Mesendoderm (in vitro differentiated cells): ENCODE measurements around the gene ANKRD13D. TPM values are rescaled to one million over a fixed set of nuclear protein-coding genes. Genes with fewer than 3 reads are reported as not detected.

Experiments used
- DNase-seq: peaks from one replicate; pipeline ENCODE4 v3.0.0; 2013
- H2AK5ac ChIP-seq: 2 replicates; pipeline ENCODE4 v1.6.1; 2013; ENCODE audit warnings: low read length, inconsistent platforms
- H2BK120ac ChIP-seq: 2 replicates; pipeline ENCODE4 v1.6.1; 2013; ENCODE audit warnings: low read depth, mild to moderate bottlenecking, low read length, moderate library complexity, mixed read lengths
- H2BK15ac ChIP-seq: replicated peaks from 2 replicates; pipeline ENCODE4 v1.6.1; 2013; ENCODE audit warnings: low read depth, mild to moderate bottlenecking, moderate library complexity
- H2BK5ac ChIP-seq: 2 replicates; pipeline ENCODE4 v1.6.1; 2013; ENCODE audit warnings: low read length, inconsistent platforms
- H3K18ac ChIP-seq: 2 replicates; pipeline ENCODE4 v1.6.1; 2013; ENCODE audit warnings: mild to moderate bottlenecking, low read length, mixed read lengths
- H3K23ac ChIP-seq: one replicate; pipeline ENCODE4 v1.6.1; 2013; ENCODE audit warnings: low read length
- H3K27ac ChIP-seq: 2 replicates; pipeline ENCODE4 v1.5.1; 2013; ENCODE audit warnings: low read depth, mild to moderate bottlenecking, inconsistent platforms, low read length, moderate library complexity
- H3K27me3 ChIP-seq: 2 replicates; pipeline ENCODE4 v1.6.1; 2013; ENCODE audit warnings: low read length, control low read depth, mild to moderate bottlenecking, inconsistent platforms; ENCODE audit not compliant: insufficient read depth, poor library complexity
- H3K36me3 ChIP-seq: 2 replicates; pipeline ENCODE4 v1.6.1; 2013; ENCODE audit warnings: low read length, inconsistent platforms; ENCODE audit not compliant: control insufficient read depth, insufficient read depth
- H3K4ac ChIP-seq: one replicate; pipeline ENCODE4 v1.6.1; 2013; ENCODE audit warnings: low read depth, mild to moderate bottlenecking, low read length, moderate library complexity
- H3K4me1 ChIP-seq: 2 replicates; pipeline ENCODE4 v1.6.1; 2013; ENCODE audit warnings: low read depth, low read length, inconsistent platforms; ENCODE audit not compliant: control insufficient read depth
- H3K4me2 ChIP-seq: 2 replicates; pipeline ENCODE4 v1.6.1; 2013; ENCODE audit warnings: low read length
- H3K4me3 ChIP-seq: 2 replicates; pipeline ENCODE4 v1.5.1; 2013; ENCODE audit warnings: mild to moderate bottlenecking, low read length
- H3K56ac ChIP-seq: one replicate; pipeline ENCODE4 v1.6.1; 2013; ENCODE audit warnings: low read length
- H3K79me1 ChIP-seq: 2 replicates; pipeline ENCODE4 v1.6.1; 2013; ENCODE audit warnings: low read length, inconsistent platforms
- H3K79me2 ChIP-seq: 2 replicates; pipeline ENCODE4 v1.6.1; 2013; ENCODE audit warnings: mild to moderate bottlenecking, low read length; ENCODE audit not compliant: control insufficient read depth, insufficient read depth
- H3K9ac ChIP-seq: 2 replicates; pipeline ENCODE4 v1.6.1; 2013; ENCODE audit warnings: low read length, inconsistent platforms
- H4K5ac ChIP-seq: one replicate; pipeline ENCODE4 v1.6.1; 2013; ENCODE audit warnings: low read length
- H4K8ac ChIP-seq: one replicate; pipeline ENCODE4 v1.6.1; 2013; ENCODE audit warnings: low read depth, mild to moderate bottlenecking, control low read depth, low read length, moderate library complexity
- WGBS: extraction: QIAGEN DNeasy Blood & Tissue Kit; methylation state at CpG from one replicate; pipeline ENCODE4 v1.1.7; 2013; ENCODE audit warnings: low lambda C conversion rate, missing lambda C conversion rate; ENCODE audit not compliant: insufficient coverage; ENCODE audit errors: extremely low coverage; 5-methylcytosine and 5-hydroxymethylcytosine counted together
- polyA plus RNA-seq, 2 experiments: library from polyadenylated mRNA; stranded (reverse); fragments of 200-250 nt; gene quantifications; one replicate each; pipeline ENCODE4 v1.2.3, GENCODE V29; 2013

The ANKRD13D gene
- 11.0 TPM for polyA plus RNA-seq (2013, experiment 1 of 2)
- 12.5 TPM for polyA plus RNA-seq (2013, experiment 2 of 2)

DNA sequence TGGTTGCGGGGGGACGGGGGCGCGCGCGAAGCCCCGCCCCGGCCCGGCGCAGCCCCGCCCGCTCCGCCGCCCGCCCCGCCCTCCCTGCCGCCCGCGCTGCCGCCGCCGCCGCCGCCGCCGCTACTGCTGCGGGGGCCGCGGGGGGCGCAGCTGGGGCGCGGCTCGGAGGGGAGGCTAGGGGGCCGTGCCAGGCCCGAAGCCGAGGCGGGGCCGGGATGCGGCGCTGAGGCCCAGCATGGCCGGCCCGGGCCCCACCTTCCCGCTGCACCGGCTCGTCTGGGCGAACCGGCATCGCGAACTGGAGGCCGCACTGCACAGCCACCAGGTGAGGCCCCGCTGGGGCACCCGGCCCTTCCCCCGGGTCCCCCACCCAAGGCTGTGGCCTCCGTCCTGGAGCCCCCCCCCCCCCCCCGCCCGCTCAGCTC lies at the start of gene ANKRD13D:
ANKRD13D (plus strand) TSS at position 78 of the 425 bp plus-strand sequence; CDS start at position 236, 158 bp downstream.
- WGBS = no CpG with 5 or more reads among the region's 56 CpGs

DNA sequence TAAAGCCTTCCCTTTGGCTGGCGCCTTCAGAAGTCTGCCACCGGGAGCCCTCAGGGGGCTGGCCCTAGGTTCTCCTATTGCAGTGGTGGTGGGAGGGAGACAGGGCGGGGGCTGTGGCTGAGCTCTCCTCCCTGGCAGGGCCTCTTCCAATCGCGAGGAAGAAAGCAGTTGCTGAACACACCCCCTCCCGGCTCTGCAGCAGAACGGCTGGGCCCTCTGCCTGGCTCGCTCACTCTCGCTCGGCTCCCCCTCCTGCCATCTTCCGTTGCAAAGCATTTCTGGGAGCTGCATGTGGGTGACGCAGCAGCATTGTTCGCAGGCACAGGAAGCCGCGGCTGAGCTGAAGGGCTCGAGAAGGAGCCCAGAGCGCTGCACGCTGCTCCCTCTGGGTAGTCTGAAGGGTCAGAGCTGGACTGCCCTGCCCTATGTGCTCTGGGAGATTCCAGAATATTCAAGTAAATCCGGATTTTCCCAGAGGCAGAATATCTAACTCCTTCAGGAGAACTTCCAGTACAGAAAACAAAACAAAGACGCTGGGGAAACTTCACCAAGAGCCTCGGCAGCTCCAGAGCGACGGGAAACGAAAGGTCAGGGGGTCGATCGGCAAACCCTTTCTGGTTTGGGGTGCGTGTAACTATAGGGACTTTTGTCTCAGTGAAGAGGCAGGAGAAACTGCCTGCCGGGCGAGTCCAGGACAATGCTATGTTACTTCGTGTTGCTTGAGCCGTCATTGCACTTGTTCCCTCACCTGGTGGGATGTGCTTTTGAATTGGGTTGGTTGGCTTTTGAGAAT lies 49.1 kb upstream of the ANKRD13D start:
- H3K4me1 ChIP-seq = peaks cover 7% of the 10 kb centered on the region
- H4K5ac ChIP-seq = no peak overlapping the region
- no peak overlapping the region for H4K8ac ChIP-seq
- peak; percentile 100 for DNase-seq
- H3K27me3 ChIP-seq = no peaks in the 10 kb centered on the region
- peak overlapping the region; percentile 48 for H3K23ac ChIP-seq
- peaks cover 37% of the 10 kb centered on the region for H3K79me2 ChIP-seq
- H3K36me3 ChIP-seq = peaks cover 4% of the 10 kb centered on the region
- H3K4ac ChIP-seq = peak overlapping the region; percentile 92
- peak overlapping the region; percentile 71 for H2BK5ac ChIP-seq
- H3K79me1 ChIP-seq = peaks cover 14% of the 10 kb centered on the region
- H2AK5ac ChIP-seq = peak overlapping the region; percentile 64
- H2BK15ac ChIP-seq = no peak overlapping the region
- peak overlapping the region; percentile 41 for H3K4me2 ChIP-seq
- peak overlapping the region; percentile 95 for H3K9ac ChIP-seq
- peak overlapping the region; percentile 63 for H2BK120ac ChIP-seq
- no CpG with 5 or more reads among the region's 31 CpGs for WGBS
- H3K4me3 ChIP-seq = peak overlapping the region; percentile 99
- H3K56ac ChIP-seq = peak overlapping the region; percentile 97
- peak overlapping the region; percentile 75 for H3K27ac ChIP-seq
- H3K18ac ChIP-seq = peak overlapping the region; percentile 80

More for the DNA sequence above, at the start of gene ANKRD13D:
- Histone ChIP-seq H4K8ac (no peak within 1 kb of the TSS), H3K79me1 (peaks cover 8% of the 10 kb centered on the region), H3K56ac (peak within 1 kb of the TSS; percentile 98), H2BK120ac (no peak within 1 kb of the TSS), H3K27ac (peak within 1 kb of the TSS; percentile 88), H3K4ac (peak within 1 kb of the TSS; percentile 90), H2AK5ac (peak within 1 kb of the TSS; percentile 91), H2BK15ac (no peak within 1 kb of the TSS), H4K5ac (peak within 1 kb of the TSS; percentile 33), H3K4me2 (peak within 1 kb of the TSS; percentile 96), H2BK5ac (peak within 1 kb of the TSS; percentile 69), H3K18ac (peak within 1 kb of the TSS; percentile 85), H3K9ac (peak within 1 kb of the TSS; percentile 98), H3K27me3 (no peaks in the 10 kb centered on the region), H3K36me3 (peaks cover 4% of the 10 kb centered on the region), H3K23ac (peak within 1 kb of the TSS; percentile 94), H3K4me3 (peak within 1 kb of the TSS; percentile 64), H3K79me2 (no peaks in the 10 kb centered on the region), H3K4me1 (peaks cover 5% of the 10 kb centered on the region)
- no peak for DNase-seq

DNA sequence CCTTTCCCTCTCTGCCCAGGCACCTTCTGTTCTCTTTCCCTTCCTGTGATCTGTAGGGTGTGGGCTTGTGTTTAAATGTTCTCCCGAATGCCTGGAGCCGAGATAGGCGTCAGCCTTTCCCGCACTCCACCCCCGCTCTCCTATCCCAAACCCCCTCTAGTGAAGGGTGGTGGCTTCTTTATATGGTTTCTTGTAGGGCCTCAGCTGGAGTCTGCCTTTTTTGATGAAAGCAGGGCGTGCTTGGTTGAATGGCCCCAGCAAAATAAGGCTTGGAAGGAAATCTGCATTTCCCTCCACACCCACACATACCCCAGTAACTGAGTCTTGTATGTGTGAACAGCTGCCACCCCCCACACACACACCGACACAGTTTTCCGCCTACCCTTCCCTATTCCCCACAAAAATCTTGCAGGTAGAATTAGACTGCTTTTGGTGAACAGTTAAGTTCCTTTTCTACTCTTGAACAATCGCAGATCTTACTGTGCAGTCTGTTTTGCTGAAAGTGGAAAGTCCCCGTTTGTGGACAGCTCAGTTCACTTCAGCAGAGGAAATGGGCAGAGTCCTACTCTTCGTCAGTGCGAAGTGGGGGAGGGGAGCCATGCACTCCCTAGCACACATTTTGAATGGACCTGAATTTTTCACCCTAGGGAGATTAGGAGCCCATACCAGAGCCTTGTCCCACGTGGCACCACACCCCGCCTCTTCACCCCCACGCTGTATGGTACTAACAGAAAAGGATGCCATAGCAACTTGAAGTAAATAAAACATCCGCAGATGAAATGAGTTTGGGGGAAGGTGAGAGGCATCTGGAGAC lies 48.3 kb upstream of the ANKRD13D start:
- peak overlapping the region; percentile 71 for H2BK5ac ChIP-seq
- peaks cover 17% of the 10 kb centered on the region for H3K79me1 ChIP-seq
- H3K4me3 ChIP-seq = peak overlapping the region; percentile 99
- H2BK120ac ChIP-seq = peak overlapping the region; percentile 63
- peak overlapping the region; percentile 75 for H3K27ac ChIP-seq
- peak; percentile 92 for DNase-seq
- no peak overlapping the region for H2BK15ac ChIP-seq
- H3K36me3 ChIP-seq = peaks cover 8% of the 10 kb centered on the region
- H3K27me3 ChIP-seq = no peaks in the 10 kb centered on the region
- H4K5ac ChIP-seq = no peak overlapping the region
- H4K8ac ChIP-seq = no peak overlapping the region
- H3K4ac ChIP-seq = peak overlapping the region; percentile 59
- peak overlapping the region; percentile 64 for H2AK5ac ChIP-seq
- H3K9ac ChIP-seq = peak overlapping the region; percentile 95
- WGBS = no CpG with 5 or more reads among the region's 16 CpGs
- H3K23ac ChIP-seq = peak overlapping the region; percentile 48
- H3K4me2 ChIP-seq = peak overlapping the region; percentile 41
- peak overlapping the region; percentile 97 for H3K56ac ChIP-seq
- peak overlapping the region; percentile 71 for H3K18ac ChIP-seq
- H3K4me1 ChIP-seq = peaks cover 7% of the 10 kb centered on the region
- H3K79me2 ChIP-seq = peaks cover 37% of the 10 kb centered on the region

DNA sequence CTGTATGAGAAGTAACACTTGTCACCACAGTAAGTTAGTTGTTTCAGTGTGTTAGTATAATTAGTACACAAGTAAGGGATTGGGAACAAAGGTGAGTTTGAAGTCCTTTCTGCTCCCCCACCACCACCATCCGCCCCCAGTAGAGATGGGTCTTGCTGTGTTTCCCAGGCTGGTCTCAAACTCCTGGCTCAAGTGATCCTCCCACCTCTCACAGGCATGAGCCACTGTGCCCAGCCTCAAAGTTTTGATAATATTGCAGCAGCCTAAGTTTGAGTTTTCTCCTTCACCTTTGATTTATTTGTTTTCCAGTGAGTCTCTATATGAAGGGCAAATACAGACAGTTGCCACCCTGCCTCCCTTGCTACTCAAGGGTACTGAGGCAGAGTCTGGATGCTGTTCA lies 46.6 kb upstream of the ANKRD13D start:
- H2BK120ac ChIP-seq = no peak overlapping the region
- H2BK15ac ChIP-seq = no peak overlapping the region
- H3K36me3 ChIP-seq = peaks cover 14% of the 10 kb centered on the region
- H3K9ac ChIP-seq = no peak overlapping the region
- H3K4ac ChIP-seq = no peak overlapping the region
- DNase-seq = no peak
- H3K4me2 ChIP-seq = no peak overlapping the region
- no peak overlapping the region for H4K5ac ChIP-seq
- no peaks in the 10 kb centered on the region for H3K27me3 ChIP-seq
- H3K79me1 ChIP-seq = peaks cover 19% of the 10 kb centered on the region
- H2AK5ac ChIP-seq = no peak overlapping the region
- peaks cover 37% of the 10 kb centered on the region for H3K79me2 ChIP-seq
- no peak overlapping the region for H3K18ac ChIP-seq
- no peak overlapping the region for H2BK5ac ChIP-seq
- peaks cover 7% of the 10 kb centered on the region for H3K4me1 ChIP-seq
- no CpG with 5 or more reads among the region's 1 CpG for WGBS
- H4K8ac ChIP-seq = no peak overlapping the region
- H3K27ac ChIP-seq = no peak overlapping the region
- no peak overlapping the region for H3K56ac ChIP-seq
- H3K4me3 ChIP-seq = no peak overlapping the region
- H3K23ac ChIP-seq = no peak overlapping the region

DNA sequence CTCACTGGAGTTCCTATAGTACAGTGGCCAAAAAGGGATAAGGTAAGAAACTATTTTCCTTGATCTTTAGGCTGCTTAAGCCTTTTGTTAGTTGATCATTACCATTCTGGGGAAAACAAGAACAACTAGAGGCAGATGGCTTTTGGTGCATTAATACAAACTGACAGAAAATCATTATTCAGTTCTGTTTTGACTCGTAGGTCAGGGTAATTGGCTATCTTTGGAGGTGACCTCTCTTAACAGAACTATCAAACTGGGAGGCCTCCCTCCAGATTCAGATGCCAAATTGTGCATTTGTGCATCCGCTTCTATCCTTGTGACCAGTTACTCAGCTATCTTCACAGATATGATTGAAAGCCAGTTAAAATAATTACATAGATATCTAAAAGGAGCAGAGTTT lies 46.1 kb upstream of the ANKRD13D start:
- Histone ChIP-seq H3K27me3 (no peaks in the 10 kb centered on the region), H3K36me3 (peaks cover 16% of the 10 kb centered on the region), H4K8ac (no peak overlapping the region), H2BK15ac (no peak overlapping the region), H3K4me1 (peaks cover 7% of the 10 kb centered on the region), H2BK120ac (no peak overlapping the region), H3K79me2 (peaks cover 37% of the 10 kb centered on the region), H3K56ac (no peak overlapping the region), H3K4ac (no peak overlapping the region), H3K4me3 (no peak overlapping the region), H2AK5ac (no peak overlapping the region), H4K5ac (no peak overlapping the region), H3K23ac (no peak overlapping the region), H3K79me1 (peaks cover 19% of the 10 kb centered on the region), H3K9ac (no peak overlapping the region), H3K27ac (no peak overlapping the region), H3K4me2 (no peak overlapping the region), H2BK5ac (no peak overlapping the region), H3K18ac (no peak overlapping the region)
- DNase-seq = no peak
- no CpG with 5 or more reads among the region's 2 CpGs for WGBS
